Keratinocyte (primary cell): ENCODE data around the gene DEDD. TPM values are rescaled to one million over a fixed set of nuclear protein-coding genes. Genes with fewer than 3 reads are reported as not detected.

ENCODE experiments used
- DNase-seq: peaks from one replicate; pipeline ENCODE4 v3.0.0-alpha.2; 2011; ENCODE audit warnings: low read depth, missing footprints, low spot score
- FAIRE-seq: peaks from 2 replicates; lab custom pipeline; 2011; peaks lifted over from hg19 to GRCh38; lab: Jason Lieb, UNC
- H2AFZ ChIP-seq: 2 replicates; pipeline ENCODE4 v1.6.0; 2012; ENCODE audit warnings: low read length, control low read depth, inconsistent platforms; ENCODE audit not compliant: control insufficient read depth
- H3K27ac ChIP-seq: 2 replicates; pipeline ENCODE4 v1.5.1; 2011; ENCODE audit warnings: low read length; ENCODE audit not compliant: control insufficient read depth, insufficient read depth
- H3K27me3 ChIP-seq: 3 replicates; pipeline ENCODE4 v1.6.0; 2011; ENCODE audit warnings: low read length; ENCODE audit not compliant: control insufficient read depth, insufficient read depth; ENCODE audit errors: extremely low read depth
- H3K36me3 ChIP-seq, 2 experiments: 2 replicates in 1 of 2; 3 replicates in 1 of 2; pipeline ENCODE4 v1.5.1; 2011; ENCODE audit warnings: low read length in 2 of 2, mild to moderate bottlenecking in 1 of 2; ENCODE audit not compliant: control insufficient read depth in 2 of 2, insufficient read depth in 2 of 2; ENCODE audit errors: extremely low read depth in 1 of 2
- H3K4me1 ChIP-seq: 3 replicates; pipeline ENCODE4 v1.5.1; 2011; ENCODE audit warnings: low read length; ENCODE audit not compliant: control insufficient read depth, insufficient read depth; ENCODE audit errors: extremely low read depth
- H3K4me2 ChIP-seq: 3 replicates; pipeline ENCODE4 v1.6.0; 2011; ENCODE audit warnings: low read depth, low read length; ENCODE audit not compliant: control insufficient read depth, insufficient read depth; ENCODE audit errors: extremely low read depth
- H3K4me3 ChIP-seq, 3 experiments: fragments of 200-600 bp in 1 of 3; sonication (generic) in 1 of 3; 2 replicates in 2 of 3; 3 replicates in 1 of 3; pipeline ENCODE4 v1.5.1; 2011 to 2016; ENCODE audit warnings: low read length in 3 of 3, mild to moderate bottlenecking in 3 of 3, control low read depth in 2 of 3, inconsistent platforms in 1 of 3, low read depth in 1 of 3, mixed read lengths in 1 of 3, mixed run types in 1 of 3, moderate library complexity in 1 of 3; ENCODE audit not compliant: control insufficient read depth in 2 of 3, insufficient read depth in 2 of 3; ENCODE audit errors: extremely low read depth in 1 of 3
- H3K79me2 ChIP-seq: 2 replicates; pipeline ENCODE4 v1.6.0; 2012; ENCODE audit warnings: low read length; ENCODE audit not compliant: control insufficient read depth, insufficient read depth
- H3K9ac ChIP-seq: 3 replicates; pipeline ENCODE4 v1.6.0; 2011; ENCODE audit warnings: low read length; ENCODE audit not compliant: control insufficient read depth, insufficient read depth; ENCODE audit errors: extremely low read depth
- H3K9me1 ChIP-seq: 3 replicates; pipeline ENCODE4 v1.6.0; 2011; ENCODE audit warnings: low read length; ENCODE audit not compliant: control insufficient read depth, insufficient read depth; ENCODE audit errors: extremely low read depth
- H3K9me3 ChIP-seq: 2 replicates; pipeline ENCODE4 v1.5.1; 2012; ENCODE audit warnings: low read depth, low read length; ENCODE audit not compliant: control insufficient read depth
- H4K20me1 ChIP-seq: 3 replicates; pipeline ENCODE4 v1.6.0; 2011; ENCODE audit warnings: low read length; ENCODE audit not compliant: control insufficient read depth, insufficient read depth; ENCODE audit errors: extremely low read depth
- EZH2 ChIP-seq: IDR thresholded peaks from one replicate; pipeline ENCODE4 v1.6.1; 2012; ENCODE audit warnings: inconsistent platforms, mild to moderate bottlenecking, low read length, moderate library complexity
- dilution Hi-C: fragments of 300-500 bp; cut with MboI; formaldehyde crosslinking; loops from one replicate; pipeline ENCODE4 v1.7.0; 2020; ENCODE audit warnings: low sequenced_read_pairs; ENCODE audit not compliant: extremely low pct_ligation_motif_present
- polyA plus RNA-seq, 5 experiments: library from polyadenylated mRNA; depleted of rRNA in 3 of 5; stranded (reverse) in 3 of 5; stranded (forward) in 1 of 5; unstranded in 1 of 5; fragments of >200 nt; gene quantifications; 1 replicate in 1 of 5; 2 replicates in 3 of 5; 3 replicates in 1 of 5; pipeline versions ENCODE4 v1.2.1 to v1.2.3, GENCODE V29; 2011 to 2012; ENCODE audit warnings: missing spikeins in 2 of 5, low read depth in 1 of 5, low replicate concordance in 1 of 5
- TF ChIP-seq, protein P1 (sequence below), 3 experiments: IDR thresholded peaks in 1 of 3; conservative IDR thresholded peaks in 1 of 3; optimal IDR thresholded peaks in 1 of 3; 2 replicates in 2 of 3; 3 replicates in 1 of 3; pipeline versions ENCODE3 to v1.5.1; 2011; ENCODE audit warnings: low read length in 3 of 3, mild to moderate bottlenecking in 3 of 3, moderate library complexity in 2 of 3, control low read depth in 1 of 3, inconsistent platforms in 1 of 3; ENCODE audit not compliant: insufficient read depth in 2 of 3; ENCODE audit errors: extremely low read depth in 1 of 3

The DEDD gene
- polyA plus RNA-seq, 1 donor (not counting 4 experiments of a cell fraction or from before 2014, with no cell fraction given), result 33.0 TPM

DNA sequence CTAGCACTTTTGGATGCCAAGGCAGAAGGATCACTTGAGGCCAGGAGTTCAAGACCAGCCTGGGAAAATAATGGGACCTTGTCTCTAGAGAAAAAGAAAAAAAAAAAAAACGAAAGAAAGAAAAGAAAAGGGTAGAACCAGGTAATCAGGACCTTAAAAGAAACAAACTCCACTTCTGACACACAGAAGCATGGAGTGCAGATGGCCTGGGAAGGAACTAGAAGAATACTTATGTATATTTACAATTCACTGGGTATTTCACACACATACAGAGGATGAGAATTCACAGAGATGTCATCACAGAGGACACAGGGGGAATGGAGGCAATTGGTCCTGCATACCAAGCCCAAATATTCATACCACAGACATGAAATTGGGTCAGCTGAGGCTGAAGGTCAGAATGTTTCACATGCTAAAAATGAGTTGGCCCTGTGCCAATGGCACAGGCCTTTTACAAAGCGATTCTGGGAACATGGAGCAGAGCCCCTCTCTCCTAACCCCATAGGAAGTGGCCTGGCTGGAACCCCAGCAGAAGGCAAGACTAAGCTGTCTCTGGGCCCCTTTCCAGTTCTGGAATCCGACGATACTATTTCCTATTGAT is 40.4 kb upstream of the DEDD start:
- Histone ChIP-seq H2AFZ (no peak overlapping the region), H3K79me2 (peaks cover 16% of the 10 kb centered on the region), H3K27ac (no peak overlapping the region), H3K4me1 (peaks cover 13% of the 10 kb centered on the region), H3K4me2 (no peak overlapping the region), H3K9me1 (no peaks in the 10 kb centered on the region), H3K9ac (no peak overlapping the region), H3K9me3 (no peaks in the 10 kb centered on the region), H3K27me3 (no peaks in the 10 kb centered on the region), H3K36me3 (peaks cover 25 to 39% of the 10 kb centered on the region in 2 experiments), H3K4me3 (no peak overlapping the region), H4K20me1 (no peaks in the 10 kb centered on the region)
- TF ChIP-seq, protein P1, sequence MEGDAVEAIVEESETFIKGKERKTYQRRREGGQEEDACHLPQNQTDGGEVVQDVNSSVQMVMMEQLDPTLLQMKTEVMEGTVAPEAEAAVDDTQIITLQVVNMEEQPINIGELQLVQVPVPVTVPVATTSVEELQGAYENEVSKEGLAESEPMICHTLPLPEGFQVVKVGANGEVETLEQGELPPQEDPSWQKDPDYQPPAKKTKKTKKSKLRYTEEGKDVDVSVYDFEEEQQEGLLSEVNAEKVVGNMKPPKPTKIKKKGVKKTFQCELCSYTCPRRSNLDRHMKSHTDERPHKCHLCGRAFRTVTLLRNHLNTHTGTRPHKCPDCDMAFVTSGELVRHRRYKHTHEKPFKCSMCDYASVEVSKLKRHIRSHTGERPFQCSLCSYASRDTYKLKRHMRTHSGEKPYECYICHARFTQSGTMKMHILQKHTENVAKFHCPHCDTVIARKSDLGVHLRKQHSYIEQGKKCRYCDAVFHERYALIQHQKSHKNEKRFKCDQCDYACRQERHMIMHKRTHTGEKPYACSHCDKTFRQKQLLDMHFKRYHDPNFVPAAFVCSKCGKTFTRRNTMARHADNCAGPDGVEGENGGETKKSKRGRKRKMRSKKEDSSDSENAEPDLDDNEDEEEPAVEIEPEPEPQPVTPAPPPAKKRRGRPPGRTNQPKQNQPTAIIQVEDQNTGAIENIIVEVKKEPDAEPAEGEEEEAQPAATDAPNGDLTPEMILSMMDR (optimal IDR thresholded peaks at IDR 0.05 in 1 of 3, IDR thresholded peaks at IDR 0.05 in 1 of 3, conservative IDR thresholded peaks at IDR 0.05 in 1 of 3; ENCODE audit: extremely low read depth in 1 of 3, insufficient read depth in 2 of 3, low read length in 3 of 3), result no peak
- no peak for TF ChIP-seq EZH2
- FAIRE-seq (no peak), DNase-seq (no peak)
- dilution Hi-C loops, result no loop called here

DNA sequence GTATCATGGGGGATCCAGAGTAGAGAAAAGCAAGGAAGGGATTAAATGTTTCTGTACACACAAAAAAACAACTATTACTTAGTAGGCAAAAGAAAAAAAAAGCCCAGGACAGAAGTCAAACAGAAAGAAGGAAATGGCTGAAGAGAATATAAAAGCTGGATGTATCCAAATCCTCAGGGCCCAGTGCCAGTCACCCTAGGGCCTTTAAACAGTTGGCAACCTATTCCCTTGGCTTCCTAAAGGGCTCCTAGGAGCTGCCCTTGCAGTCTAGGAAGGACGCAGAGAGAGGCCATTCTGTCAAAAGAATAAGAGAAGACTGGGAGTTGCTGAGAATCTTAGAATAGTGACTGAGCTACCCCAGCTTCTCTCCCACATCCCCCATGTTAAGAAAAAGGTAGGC is 39.9 kb upstream of the DEDD start:
- no peak overlapping the region for H3K4me2 ChIP-seq
- H3K4me3 ChIP-seq, result no peak overlapping the region
- H3K27ac ChIP-seq, result no peak overlapping the region
- dilution Hi-C loops, result no loop called here
- no peaks in the 10 kb centered on the region for H3K9me3 ChIP-seq
- no peaks in the 10 kb centered on the region for H4K20me1 ChIP-seq
- DNase-seq, result no peak
- no peak for FAIRE-seq
- H3K9ac ChIP-seq, result no peak overlapping the region
- TF ChIP-seq EZH2, result no peak
- TF ChIP-seq, protein P1 (optimal IDR thresholded peaks at IDR 0.05 in 1 of 3, IDR thresholded peaks at IDR 0.05 in 1 of 3, conservative IDR thresholded peaks at IDR 0.05 in 1 of 3; ENCODE audit: extremely low read depth in 1 of 3, insufficient read depth in 2 of 3, low read length in 3 of 3), result no peak
- peaks cover 8% of the 10 kb centered on the region for H3K4me1 ChIP-seq
- H2AFZ ChIP-seq, result no peak overlapping the region
- peaks cover 16% of the 10 kb centered on the region for H3K79me2 ChIP-seq
- H3K36me3 ChIP-seq, result peaks cover 25 to 39% of the 10 kb centered on the region in 2 experiments
- H3K9me1 ChIP-seq, result no peaks in the 10 kb centered on the region
- H3K27me3 ChIP-seq, result no peaks in the 10 kb centered on the region
